DMS79 (cell line): ENCODE measurements around the gene NTPCR.
"Not testable (repeated sequence)": the region's sequence is repeated elsewhere in the genome, so short reads cannot be mapped to it uniquely, and the experiment has no call there.

Experiments
- DNase-seq: peaks from one replicate; lab custom pipeline; 2025; lab: John Stamatoyannopoulos, UW

Gene NTPCR

DNA sequence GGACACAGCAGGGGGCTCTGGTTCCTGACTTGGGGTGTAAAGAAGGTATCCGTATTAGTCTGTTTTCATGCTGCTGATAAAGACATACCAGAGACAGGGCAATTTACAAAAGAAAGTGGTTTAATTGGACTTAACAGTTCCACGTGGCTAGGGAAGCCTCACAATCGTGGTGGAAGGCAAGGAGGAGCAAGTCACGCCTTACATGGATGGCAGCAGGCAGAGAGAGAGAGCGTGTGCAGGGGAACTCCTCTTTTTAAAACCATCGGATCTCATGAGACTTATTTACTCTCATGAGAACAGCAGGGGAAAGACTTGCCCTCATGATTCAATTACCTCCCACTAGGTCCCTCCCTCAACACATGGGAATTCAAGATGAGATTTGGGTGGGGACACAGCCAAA lies 23.2 kb upstream of the NTPCR start:
- not testable (repeated sequence) for DNase-seq

GRCh38 chr1:232927830-232928505 lies 22.4 kb upstream of the NTPCR start:
- DNase-seq: peak; percentile 37

GRCh38 chr1:232932486-232933425 lies 17.7 kb upstream of the NTPCR start:
- DNase-seq: no peak

DNA sequence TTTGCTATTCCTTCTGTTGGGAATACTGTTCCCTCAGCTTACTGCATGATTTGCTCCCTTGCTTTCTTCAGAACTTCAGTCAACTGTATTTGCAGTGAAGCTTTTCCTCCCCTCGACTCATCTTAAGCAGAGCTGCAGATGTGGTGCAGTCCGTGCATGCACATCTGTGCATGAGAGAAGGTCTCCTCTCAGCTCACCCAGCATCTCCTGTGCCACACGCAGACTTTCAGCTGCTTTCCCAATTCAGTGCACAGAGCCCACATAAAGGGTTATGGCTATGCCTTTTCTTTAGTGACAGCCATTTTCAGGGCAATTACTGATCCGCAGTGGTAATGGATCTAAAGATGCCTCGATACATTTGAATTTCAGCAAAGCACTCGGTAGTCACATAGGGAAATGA lies 13.5 kb upstream of the NTPCR start:
- no peak for DNase-seq

- DNase-seq: no peak
These were observed 12.6 kb upstream of the NTPCR start for GRCh38 chr1:232937741-232938375.

DNA sequence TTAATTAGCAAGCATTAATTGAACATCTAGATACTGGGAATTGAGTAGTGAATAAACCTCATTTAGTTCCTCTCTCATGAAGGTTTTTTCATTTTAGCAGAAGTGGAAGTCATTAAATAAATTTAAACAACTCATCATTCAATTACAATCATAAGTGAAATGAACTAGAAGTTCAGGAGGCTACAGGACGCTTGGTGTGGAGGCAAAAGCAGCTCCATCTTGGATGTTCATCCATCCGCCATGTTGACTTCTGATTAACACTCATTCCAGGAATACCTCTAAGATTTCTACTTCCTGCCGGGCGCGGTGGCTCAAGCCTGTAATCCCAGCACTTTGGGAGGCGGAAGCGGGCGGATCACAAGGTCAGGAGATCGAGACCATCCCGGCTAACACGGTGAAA lies 11.5 kb upstream of the NTPCR start:
- no peak for DNase-seq

- DNase-seq: no peak
These were observed 10.7 kb upstream of the NTPCR start for GRCh38 chr1:232939748-232940147.

DNA sequence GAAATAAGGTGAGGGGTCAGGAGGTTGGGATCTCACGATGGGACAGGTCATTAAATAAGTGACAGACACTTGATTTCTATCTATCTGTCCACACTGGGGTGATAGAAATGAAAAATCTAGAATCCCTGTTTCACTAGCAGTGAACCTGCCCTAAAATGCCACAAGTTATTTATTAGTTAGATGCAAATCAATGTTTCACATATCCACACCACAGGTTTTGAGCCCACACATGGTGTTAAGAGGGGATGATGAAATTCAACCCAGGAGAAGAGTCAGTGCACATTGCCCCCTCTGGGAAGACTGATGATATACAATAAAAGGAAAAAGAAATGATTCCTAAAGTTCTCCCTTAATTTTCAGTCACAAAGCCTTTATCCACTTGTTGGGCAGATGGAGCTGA lies 10.1 kb upstream of the NTPCR start:
- DNase-seq: no peak

GRCh38 chr1:232942413-232943294 lies 7.8 kb upstream of the NTPCR start:
- DNase-seq: no peak

GRCh38 chr1:232943679-232944252 lies 6.6 kb upstream of the NTPCR start:
- DNase-seq: no peak

DNA sequence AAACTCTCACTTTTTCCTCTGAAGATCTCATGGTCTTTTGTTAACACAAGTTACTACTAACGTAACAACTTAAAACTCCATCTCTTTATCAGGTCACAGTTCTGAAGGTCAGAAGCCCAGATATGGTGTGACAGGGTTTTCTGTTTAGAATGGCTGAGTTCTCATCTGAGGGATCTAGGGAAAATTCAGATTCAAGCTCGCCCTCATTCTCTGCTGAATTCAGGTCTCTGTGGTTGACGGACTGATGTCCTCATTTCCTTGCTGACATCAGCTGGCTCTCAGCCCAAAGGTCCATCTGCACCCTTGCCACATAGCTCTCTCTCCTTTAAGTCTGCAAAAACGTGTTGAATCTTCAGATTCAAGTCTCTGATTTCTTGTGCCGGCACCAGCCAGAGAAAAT lies 6.1 kb upstream of the NTPCR start:
- no peak for DNase-seq

DNA sequence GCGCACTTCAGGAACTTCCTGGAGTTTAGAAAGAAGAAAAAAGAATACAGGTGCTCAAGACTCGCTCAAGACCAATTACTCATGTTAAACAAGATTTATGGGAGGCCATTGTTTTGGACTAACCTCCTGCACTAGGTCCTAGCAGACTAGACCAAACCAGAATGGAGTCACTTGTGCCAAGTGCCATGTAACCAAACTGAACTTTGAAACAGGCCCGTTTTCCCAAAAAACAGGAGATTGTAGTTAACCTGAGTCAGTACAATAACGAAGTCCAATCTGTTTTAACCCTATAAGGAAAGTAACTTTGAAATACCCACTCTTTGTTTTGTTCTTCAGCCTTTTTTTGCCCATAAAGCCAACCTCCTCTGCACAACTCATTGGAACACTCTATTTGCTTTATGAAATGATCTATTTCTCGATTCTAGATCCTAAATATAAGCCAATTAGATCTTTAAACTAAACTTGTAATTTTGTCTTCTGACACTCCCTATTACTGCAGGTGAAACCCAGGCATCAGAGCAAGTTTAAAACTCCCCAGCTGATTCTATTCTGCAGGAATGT lies 695 bp upstream of the NTPCR start:
- no peak for DNase-seq

GRCh38 chr1:232951180-232951579 lies 769 bp downstream of the NTPCR start:
- no peak for DNase-seq

DNA sequence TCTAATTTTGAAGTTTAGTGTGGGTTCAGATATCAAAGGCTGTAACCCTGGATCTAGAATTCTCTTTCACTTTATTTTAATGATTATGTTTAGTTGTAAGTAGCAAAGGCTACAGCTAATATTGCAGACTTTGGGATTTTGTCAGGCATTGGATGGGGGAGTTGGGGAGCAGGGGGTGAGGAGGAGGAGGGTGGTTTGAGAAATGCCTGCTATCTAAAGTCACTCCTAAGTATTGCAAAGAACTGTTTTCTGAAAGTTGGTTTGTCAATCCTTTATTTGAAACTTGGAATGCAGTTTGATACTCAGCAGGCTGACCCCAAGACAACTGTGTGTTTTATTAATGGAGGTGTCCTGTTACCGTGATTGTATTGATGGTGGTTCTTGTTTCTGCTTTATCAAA lies 1.2 kb downstream of the NTPCR start:
- DNase-seq: no peak

DNA sequence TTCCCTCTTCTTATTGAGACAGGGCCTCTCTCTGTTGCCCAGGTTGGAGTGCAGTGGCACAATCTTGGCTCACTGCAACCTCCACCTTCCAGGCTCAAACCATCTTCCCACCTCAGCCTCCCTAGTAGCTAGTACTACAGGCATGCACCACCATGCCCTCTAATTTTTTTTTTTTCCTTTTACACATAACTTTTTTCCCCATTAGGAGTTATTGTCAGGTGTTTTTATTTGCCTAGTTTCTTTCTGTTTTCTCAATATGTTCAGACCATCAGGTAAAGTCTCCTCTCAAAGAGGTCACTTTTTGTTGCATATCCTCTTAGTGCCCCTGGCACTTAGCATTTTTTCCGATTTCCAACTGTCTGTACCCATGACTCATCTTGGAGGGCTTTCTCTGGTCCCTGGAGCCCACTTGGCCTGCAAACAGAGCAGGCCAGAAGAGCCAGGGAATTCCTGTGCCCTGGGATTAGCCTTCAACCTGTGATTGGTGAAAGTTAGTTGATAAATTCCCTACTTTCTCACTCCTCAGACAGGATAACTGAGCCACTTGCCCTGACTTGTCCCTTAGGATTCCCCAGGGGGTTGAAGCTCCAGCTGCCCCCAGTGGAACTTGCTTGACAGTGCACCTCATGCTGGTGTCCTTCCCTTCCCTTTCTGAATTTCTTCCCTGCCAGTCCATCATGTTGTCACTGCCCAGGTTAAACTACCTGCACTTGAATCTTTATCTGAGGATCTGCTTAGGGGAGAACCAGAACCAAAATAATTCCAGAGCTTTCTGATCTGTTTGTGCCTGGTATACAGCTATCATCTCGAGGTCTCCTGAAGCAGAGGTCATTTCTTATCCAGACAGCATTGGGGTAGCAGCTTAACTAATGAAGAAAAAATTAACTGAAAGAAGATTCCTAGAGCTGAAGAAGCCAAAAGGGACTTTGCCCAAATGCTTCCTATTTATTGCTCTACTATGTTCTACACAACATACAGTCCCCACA lies 2.4 kb downstream of the NTPCR start:
- no peak for DNase-seq

DNA sequence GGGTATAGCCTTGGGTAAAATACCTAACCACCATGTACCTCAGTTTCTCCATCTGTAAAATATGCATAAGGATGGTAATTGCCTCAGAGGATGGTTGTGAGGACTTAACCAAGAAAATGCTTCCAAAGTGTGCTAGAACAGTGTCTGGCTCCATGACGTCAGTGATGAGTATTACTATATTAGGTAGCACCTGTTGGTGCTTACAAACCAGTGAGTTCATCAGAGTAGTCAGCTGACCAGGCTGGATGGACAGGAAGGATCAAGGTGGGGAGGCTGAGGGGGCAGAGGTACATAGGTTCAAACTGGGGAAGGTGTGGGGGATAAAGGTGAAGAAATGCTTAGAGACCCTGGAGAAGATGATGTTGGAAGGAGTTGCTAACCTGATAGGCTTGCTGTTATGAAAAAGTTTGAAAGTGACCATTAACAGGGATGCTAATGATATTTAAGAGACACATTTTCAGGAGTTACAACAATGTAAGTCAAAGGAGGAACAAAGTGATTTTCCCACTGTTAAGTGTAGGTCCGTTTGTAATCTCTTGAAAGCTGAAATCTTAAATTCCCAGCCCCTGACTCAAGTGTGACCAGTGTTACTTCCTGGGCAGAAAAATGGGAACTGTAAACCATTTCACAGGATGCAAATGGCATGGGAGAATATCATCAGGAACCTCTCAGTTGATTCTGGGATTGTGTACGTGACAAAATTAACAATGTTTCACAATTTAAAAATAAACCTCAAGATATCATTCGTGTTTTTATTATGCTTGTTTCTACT lies 4.4 kb downstream of the NTPCR start:
- DNase-seq: no peak

- no peak for DNase-seq
These were observed 5.7 kb downstream of the NTPCR start for GRCh38 chr1:232956081-232956480.

GRCh38 chr1:232958067-232958466 lies 7.7 kb downstream of the NTPCR start:
- DNase-seq: no peak
